Astrocyte (in vitro differentiated cells and primary cell): ENCODE results near the gene CUEDC1. TPM values are rescaled to one million over a fixed set of nuclear protein-coding genes. Genes with fewer than 3 reads are reported as not detected.

Experiments
- DNase-seq: peaks from one replicate; pipeline ENCODE4 v3.0.0-alpha.2; 2010; ENCODE audit warnings: low read depth
- FAIRE-seq: peaks from 2 replicates; lab custom pipeline; 2011; peaks lifted over from hg19 to GRCh38; lab: Jason Lieb, UNC
- H2AFZ ChIP-seq: 2 replicates; pipeline ENCODE4 v1.6.0; 2012; ENCODE audit warnings: low read depth, low read length, inconsistent platforms
- H3K27ac ChIP-seq: 2 replicates; pipeline ENCODE4 v1.5.1; 2011; ENCODE audit warnings: low read depth, low read length, inconsistent platforms
- H3K27me3 ChIP-seq: 2 replicates; pipeline ENCODE4 v1.6.0; 2011; ENCODE audit warnings: low read length, inconsistent platforms; ENCODE audit not compliant: insufficient read depth
- H3K36me3 ChIP-seq: 2 replicates; pipeline ENCODE4 v1.5.1; 2011; ENCODE audit warnings: low read length, inconsistent platforms; ENCODE audit not compliant: insufficient read depth
- H3K4me1 ChIP-seq: 2 replicates; pipeline ENCODE4 v1.5.1; 2011; ENCODE audit warnings: low read length, inconsistent platforms; ENCODE audit not compliant: insufficient read depth
- H3K4me2 ChIP-seq: 2 replicates; pipeline ENCODE4 v1.6.0; 2012; ENCODE audit warnings: low read length, inconsistent platforms
- H3K4me3 ChIP-seq: 2 replicates; pipeline ENCODE4 v1.5.1; 2011; ENCODE audit warnings: low read depth, mild to moderate bottlenecking, low read length, inconsistent platforms; ENCODE audit not compliant: insufficient read depth
- H3K79me2 ChIP-seq: 2 replicates; pipeline ENCODE4 v1.6.0; 2012; ENCODE audit warnings: mild to moderate bottlenecking, low read length, inconsistent platforms; ENCODE audit not compliant: insufficient read depth
- H3K9ac ChIP-seq: 2 replicates; pipeline ENCODE4 v1.6.0; 2012; ENCODE audit warnings: mild to moderate bottlenecking, low read length, inconsistent platforms
- H3K9me3 ChIP-seq: 2 replicates; pipeline ENCODE4 v1.5.1; 2012; ENCODE audit warnings: low read depth, mild to moderate bottlenecking, low read length, inconsistent platforms; ENCODE audit not compliant: insufficient read depth
- H4K20me1 ChIP-seq: 2 replicates; pipeline ENCODE4 v1.6.0; 2012; ENCODE audit warnings: low read length, inconsistent platforms; ENCODE audit not compliant: insufficient read depth
- H3K27ac Mint-ChIP-seq: one replicate; pipeline ENCODE4 v1.8.0; 2021; ENCODE audit warnings: mild to moderate bottlenecking, mixed read lengths; ENCODE audit not compliant: unreplicated experiment
- H3K27me3 Mint-ChIP-seq: one replicate; pipeline ENCODE4 v1.8.0; 2021; ENCODE audit warnings: low read depth, mixed read lengths; ENCODE audit not compliant: unreplicated experiment
- H3K36me3 Mint-ChIP-seq: one replicate; pipeline ENCODE4 v1.8.0; 2021; ENCODE audit warnings: low read depth, mixed read lengths; ENCODE audit not compliant: unreplicated experiment
- H3K4me1 Mint-ChIP-seq: one replicate; pipeline ENCODE4 v1.8.0; 2021; ENCODE audit warnings: low read depth, mixed read lengths; ENCODE audit not compliant: unreplicated experiment
- H3K4me3 Mint-ChIP-seq: one replicate; pipeline ENCODE4 v1.8.0; 2021; ENCODE audit warnings: mild to moderate bottlenecking, moderate library complexity, mixed read lengths; ENCODE audit not compliant: unreplicated experiment
- H3K9me3 Mint-ChIP-seq: one replicate; pipeline ENCODE4 v1.8.0; 2021; ENCODE audit warnings: mild to moderate bottlenecking, mixed read lengths; ENCODE audit not compliant: unreplicated experiment
- CTCF ChIP-seq: IDR thresholded peaks from 2 replicates; pipeline ENCODE4 v1.5.1; 2011; ENCODE audit warnings: low read depth, mild to moderate bottlenecking, inconsistent platforms, low read length, moderate library complexity; ENCODE audit not compliant: insufficient read depth
- EZH2 ChIP-seq: IDR thresholded peaks from 2 replicates; pipeline ENCODE4 v1.6.1; 2012; ENCODE audit warnings: mild to moderate bottlenecking, low read length, inconsistent platforms; ENCODE audit not compliant: insufficient read depth
- total RNA-seq: library from RNA; stranded (reverse); gene quantifications from 2 replicates; pipeline ENCODE4 v1.2.1, GENCODE V29; 2021

Gene CUEDC1
- total RNA-seq, 1 donor from 2014 or later = 43.7 TPM

GRCh38 chr17:57983446-57983845 lies 28.2 kb upstream of the CUEDC1 start:
- Histone ChIP-seq H3K4me3 (no peak overlapping the region), H2AFZ (no peak overlapping the region), H3K9ac (no peak overlapping the region), H3K27me3 (no peaks in the 10 kb centered on the region), H4K20me1 (peaks cover 71% of the 10 kb centered on the region), H3K4me2 (no peak overlapping the region), H3K27ac (no peak overlapping the region), H3K4me1 (peaks cover 14% of the 10 kb centered on the region), H3K79me2 (peaks cover 72% of the 10 kb centered on the region), H3K9me3 (no peaks in the 10 kb centered on the region), H3K36me3 (peaks cover 21% of the 10 kb centered on the region)
- H3K9me3 Mint-ChIP-seq = no peaks in the 10 kb centered on the region
- TF ChIP-seq CTCF = no peak
- TF ChIP-seq EZH2 = no peak
- H3K27ac Mint-ChIP-seq = no peak overlapping the region
- no peak for FAIRE-seq
- H3K4me1 Mint-ChIP-seq = peaks cover 38% of the 10 kb centered on the region
- no peaks in the 10 kb centered on the region for H3K27me3 Mint-ChIP-seq
- H3K4me3 Mint-ChIP-seq = no peak overlapping the region
- DNase-seq = no peak
- peaks cover 12% of the 10 kb centered on the region for H3K36me3 Mint-ChIP-seq

GRCh38 chr17:57982452-57983170 lies 27.4 kb upstream of the CUEDC1 start:
- FAIRE-seq = no peak

More at GRCh38 chr17:57982452-57983170, 27.4 kb upstream of the CUEDC1 start:
- Histone ChIP-seq H3K4me2 (no peak overlapping the region), H3K4me1 (peaks cover 13% of the 10 kb centered on the region), H4K20me1 (peaks cover 71% of the 10 kb centered on the region), H3K27ac (no peak overlapping the region), H3K27me3 (no peaks in the 10 kb centered on the region), H3K36me3 (peaks cover 21% of the 10 kb centered on the region), H3K79me2 (peaks cover 75% of the 10 kb centered on the region), H2AFZ (no peak overlapping the region), H3K9ac (no peak overlapping the region), H3K9me3 (no peaks in the 10 kb centered on the region), H3K4me3 (no peak overlapping the region)
- no peaks in the 10 kb centered on the region for H3K27me3 Mint-ChIP-seq
- no peak overlapping the region for H3K27ac Mint-ChIP-seq
- H3K36me3 Mint-ChIP-seq = peaks cover 12% of the 10 kb centered on the region
- H3K4me3 Mint-ChIP-seq = no peak overlapping the region
- DNase-seq = no peak
- H3K9me3 Mint-ChIP-seq = no peaks in the 10 kb centered on the region
- peaks cover 38% of the 10 kb centered on the region for H3K4me1 Mint-ChIP-seq
- TF ChIP-seq CTCF = no peak
